Measurements from ENCODE around the gene MAP2K6. TPM values are rescaled to one million over a fixed set of nuclear protein-coding genes. Genes with fewer than 3 reads are reported as not detected.

Gene MAP2K6
- total RNA-seq, result 0.57 TPM
- long read RNA-seq, partial matches to known transcripts, result 0 of 2 reads
- long read RNA-seq, other reads (novel, unspliced or antisense), result 2 of 2 reads

DNA sequence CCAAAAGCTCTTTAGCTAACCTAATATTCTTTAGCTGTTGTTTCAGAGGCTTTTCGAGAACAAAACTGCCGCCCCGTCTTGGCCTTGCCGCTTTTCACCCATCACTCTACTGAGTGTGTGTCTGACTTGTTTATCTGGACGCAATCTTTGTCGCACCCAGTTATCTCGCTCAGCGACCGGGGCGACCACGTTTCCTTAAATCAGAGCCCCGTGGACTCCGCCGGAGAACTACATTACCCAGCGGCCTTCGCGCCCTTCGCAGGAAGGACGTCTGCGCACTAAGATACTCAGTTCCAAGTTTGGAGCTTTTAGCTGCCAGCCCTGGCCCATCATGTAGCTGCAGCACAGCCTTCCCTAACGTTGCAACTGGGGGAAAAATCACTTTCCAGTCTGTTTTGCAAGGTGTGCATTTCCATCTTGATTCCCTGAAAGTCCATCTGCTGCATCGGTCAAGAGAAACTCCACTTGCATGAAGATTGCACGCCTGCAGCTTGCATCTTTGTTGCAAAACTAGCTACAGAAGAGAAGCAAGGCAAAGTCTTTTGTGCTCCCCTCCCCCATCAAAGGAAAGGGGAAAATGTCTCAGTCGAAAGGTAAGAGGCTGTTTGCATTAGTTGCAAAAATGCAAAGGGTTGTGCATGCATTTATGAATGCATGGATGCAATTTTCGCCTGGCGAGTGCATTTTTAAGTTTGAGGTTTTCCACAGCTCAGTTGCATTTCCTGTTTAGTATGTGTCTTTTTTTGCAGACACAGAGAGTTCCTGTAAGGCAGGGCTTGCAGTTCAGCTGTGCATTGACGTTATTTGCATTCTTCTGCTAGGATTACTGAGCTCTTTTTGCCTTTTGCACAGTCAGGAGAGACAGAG lies at the start of gene MAP2K6:
Gene MAP2K6 (plus strand): TSS at position 290 of the 867 bp plus-strand sequence. CDS start 288 bp downstream, at position 578.
- intact Hi-C loops (cut with DNase I), result no loop called here
- peak; percentile 90 for DNase-seq (ENCODE audit: low spot score)

DNA sequence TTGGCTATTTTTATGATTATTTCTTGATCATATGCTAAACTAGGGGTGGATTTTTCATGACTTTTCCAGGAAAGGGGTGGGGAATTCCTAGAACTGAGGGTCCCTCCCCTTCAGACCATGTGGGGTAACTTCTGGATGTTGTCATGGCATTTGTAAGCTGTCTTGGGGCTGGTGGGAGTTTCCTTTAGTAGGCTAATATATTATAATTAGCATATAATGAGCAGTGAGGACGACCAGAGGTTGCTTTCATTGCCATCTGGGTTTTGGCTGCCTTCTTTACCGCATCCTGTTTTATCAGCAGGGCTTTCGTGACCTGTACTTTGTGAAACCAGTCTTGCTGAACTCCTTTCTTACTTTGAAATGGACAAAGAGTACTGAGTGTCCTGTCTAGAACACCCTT lies 47.2 kb upstream of the MAP2K6 start:
- intact Hi-C loops (cut with DNase I), result no loop called here
- no peak for DNase-seq (ENCODE audit: low spot score)

DNA sequence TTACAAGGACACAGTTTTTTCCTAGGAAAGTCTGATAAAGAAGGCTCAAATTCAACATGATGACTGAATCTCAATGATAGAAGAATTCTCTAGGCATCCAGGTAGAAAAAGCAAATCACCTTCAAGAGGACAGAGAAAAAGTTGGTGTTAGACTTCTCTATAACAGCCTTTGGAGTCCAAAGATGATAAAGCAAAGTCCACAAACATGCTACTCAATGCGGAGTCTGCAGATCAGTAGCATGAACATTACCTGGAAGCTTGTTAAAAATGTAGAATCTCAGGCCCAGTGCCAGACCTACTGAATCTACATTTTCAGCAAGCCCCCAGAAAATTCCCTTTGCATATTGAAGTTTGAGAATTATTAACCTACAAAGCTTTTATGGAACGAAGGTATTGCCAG lies 41.4 kb upstream of the MAP2K6 start:
- intact Hi-C loops (cut with DNase I), result no loop called here
- DNase-seq (ENCODE audit: low spot score), result no peak

DNA sequence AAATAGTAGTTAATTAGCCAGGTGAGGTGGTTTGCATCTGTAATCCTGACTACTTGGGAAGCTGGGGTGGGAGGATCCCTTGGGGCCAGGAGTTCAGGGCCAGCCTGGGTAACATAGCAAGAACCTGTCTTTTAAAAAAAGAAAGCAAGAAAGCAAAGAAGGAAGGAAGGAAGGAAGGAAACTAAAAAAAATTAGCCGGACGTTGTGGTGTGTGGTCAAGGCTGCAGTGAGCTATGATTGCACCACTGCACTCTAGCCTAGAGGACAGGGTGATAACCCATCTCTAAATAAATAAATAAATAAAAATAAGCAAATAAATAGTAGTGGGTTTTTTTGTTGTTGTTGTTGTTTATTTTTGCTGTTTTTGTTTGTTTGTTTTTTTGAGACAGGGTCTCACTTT lies 39.3 kb upstream of the MAP2K6 start:
- no peak for DNase-seq (ENCODE audit: low spot score)
- intact Hi-C loops (cut with DNase I), result no loop called here

DNA sequence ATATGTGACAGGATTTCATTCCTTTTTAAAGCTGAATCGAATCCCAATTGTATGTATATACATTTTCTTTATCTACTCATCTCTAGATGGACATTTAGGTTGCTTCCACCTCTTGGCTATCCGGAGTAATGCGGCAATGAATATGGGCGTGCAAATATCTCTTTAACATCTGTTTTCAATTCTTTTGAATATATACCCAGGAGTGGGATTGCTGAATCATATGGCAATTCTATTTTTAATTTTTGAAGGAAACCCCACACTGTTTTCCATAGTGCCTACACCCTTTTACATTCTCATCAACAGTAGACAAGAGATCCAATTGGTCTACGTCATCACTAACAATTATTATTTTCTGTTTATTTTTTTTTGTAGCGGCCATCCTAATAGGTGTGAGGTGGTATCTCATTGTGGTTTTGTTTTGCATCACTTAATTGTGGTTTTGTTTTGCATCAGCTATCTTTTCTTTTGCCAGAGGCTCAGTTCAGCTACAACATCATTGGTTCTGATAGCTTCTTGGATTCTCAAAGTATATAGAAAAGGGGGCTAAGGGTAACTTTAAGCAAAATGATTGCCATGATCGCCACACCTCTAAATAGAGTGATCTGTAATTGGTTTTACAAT lies 25.6 kb upstream of the MAP2K6 start:
- no peak for DNase-seq (ENCODE audit: low spot score)
- intact Hi-C loops (cut with DNase I), result no loop called here

DNA sequence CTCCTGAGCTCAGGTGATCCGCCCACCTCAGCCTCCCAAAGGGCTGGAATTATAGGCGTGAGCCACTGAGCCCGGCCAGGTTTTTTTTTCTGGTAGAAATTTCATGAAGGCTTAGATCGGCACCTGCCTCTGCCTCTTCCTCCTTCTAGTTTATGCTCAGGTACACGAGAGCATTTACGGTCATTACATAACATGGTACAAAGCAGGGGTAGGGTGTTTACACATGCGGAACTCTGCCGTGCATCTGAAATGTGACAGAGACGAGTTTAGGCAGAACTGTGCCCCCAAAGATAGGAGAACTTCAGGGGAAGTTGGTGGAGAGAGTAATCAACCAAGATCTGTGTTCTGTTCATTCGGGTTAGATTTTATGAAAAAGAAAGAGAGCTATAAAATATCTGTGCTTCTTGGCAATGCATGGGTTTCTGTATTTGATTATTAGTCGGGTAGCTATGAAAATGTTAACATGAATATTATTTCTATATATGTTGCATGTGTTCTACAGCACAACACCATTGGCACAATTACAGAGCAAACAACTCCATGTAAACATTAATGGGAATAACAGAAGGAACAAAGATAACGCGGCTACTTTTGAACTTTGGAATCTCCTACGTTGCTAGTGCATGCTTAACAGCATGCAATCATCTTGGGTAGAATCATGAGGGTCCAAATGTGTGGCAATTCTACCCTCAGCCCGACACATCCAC lies 23.5 kb upstream of the MAP2K6 start:
- DNase-seq (ENCODE audit: low spot score), result no peak
- intact Hi-C loops (cut with DNase I), result no loop called here

DNA sequence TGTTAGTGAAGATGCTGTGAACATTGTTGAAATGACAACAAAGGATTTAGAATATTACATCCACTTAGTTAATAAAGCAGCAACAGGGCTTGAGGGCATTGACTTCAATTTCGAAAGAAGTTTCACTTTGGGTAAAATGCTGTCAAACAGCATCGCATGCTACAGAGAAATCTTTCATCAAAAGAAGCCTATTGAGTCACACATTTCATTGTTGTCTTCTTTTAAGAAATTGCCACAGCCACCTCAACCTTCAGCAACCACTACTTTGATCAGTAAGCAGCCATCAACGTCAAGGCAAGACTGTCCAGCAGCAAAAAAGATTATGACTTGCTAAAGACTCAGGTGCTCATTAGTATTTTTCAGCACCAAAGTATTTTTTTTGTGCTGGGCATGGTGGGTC lies 13.2 kb upstream of the MAP2K6 start:
- intact Hi-C loops (cut with DNase I), result no loop called here

DNA sequence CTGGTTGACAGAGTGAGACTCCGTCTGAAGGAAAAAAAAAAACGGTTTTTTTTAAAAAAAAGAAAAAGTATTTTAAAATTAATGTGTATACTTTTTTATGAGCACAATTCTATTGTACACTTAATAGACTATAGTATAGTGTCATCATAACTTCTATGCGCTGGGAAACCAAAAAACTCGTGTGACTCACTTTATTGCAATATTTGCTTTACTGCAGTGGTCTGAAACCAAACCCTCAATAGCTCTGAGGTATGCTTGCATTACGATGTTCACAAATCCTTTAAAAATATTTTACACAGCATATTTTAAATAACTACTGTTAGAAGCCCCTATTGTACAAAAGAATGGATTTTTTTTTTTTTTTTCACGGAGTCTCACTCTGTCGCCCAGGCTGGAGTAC lies 12.4 kb upstream of the MAP2K6 start:
- intact Hi-C loops (cut with DNase I), result no loop called here
- DNase-seq (ENCODE audit: low spot score), result no peak

More for the DNA sequence above, 13.2 kb upstream of the MAP2K6 start:
- DNase-seq (ENCODE audit: low spot score), result no peak

DNA sequence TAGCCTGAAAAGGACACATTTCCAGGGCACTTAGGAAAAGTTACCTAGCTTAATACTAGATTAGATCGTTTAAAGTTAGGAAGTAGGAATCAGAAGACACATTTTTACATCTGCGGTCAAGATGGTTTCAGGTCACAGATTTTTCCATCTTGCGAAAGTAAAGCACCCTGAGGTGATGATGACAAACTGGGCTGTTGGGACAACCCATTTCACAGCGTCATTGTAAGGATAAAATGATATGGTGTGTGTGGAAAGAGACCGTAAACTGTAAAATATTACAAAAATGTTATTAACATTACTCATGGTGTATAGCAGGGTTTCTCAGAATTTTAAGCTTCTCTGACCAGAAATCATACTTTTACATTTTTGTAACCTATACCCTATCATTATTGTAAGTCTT lies 10.1 kb upstream of the MAP2K6 start:
- DNase-seq (ENCODE audit: low spot score), result no peak
- intact Hi-C loops (cut with DNase I), result no loop called here

DNA sequence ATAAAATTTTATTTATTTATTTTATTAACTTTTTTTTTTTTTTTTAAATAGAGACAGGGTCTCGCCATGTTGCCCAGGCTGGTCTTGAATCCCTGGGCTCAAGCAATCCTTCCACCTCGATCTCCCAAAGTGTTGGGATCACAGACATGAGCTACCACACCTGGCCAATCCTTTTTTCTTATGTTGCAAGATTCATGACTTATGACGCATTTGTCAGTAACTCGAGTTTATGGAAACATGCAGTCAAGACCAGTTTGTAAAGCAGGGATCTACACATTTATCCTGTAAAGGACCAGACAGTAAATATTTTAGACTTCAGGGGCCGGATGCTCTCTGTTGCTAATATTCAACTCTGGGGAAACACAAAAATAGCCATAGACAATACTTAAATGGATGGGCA lies 9.4 kb upstream of the MAP2K6 start:
- DNase-seq (ENCODE audit: low spot score), result no peak
- intact Hi-C loops (cut with DNase I), result no loop called here

DNA sequence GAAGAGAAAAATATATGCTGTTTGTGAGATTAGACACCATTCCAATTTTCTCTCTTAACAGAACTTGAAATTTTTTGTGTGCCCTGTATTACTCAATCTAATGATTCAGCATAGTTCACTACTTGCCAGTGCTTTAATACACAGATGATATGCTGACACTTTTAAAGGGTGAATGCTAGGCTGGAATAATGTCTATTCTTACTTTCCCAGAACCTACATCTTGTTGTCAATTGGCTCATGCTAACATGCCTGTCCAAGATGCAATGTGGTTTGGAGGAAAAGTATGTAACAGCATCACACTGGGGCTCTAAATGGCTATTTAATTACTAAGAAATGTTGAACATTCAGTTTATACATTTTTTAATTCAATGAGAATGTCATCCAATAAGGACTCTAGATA lies 7.6 kb upstream of the MAP2K6 start:
- DNase-seq (ENCODE audit: low spot score), result no peak
- intact Hi-C loops (cut with DNase I), result no loop called here

DNA sequence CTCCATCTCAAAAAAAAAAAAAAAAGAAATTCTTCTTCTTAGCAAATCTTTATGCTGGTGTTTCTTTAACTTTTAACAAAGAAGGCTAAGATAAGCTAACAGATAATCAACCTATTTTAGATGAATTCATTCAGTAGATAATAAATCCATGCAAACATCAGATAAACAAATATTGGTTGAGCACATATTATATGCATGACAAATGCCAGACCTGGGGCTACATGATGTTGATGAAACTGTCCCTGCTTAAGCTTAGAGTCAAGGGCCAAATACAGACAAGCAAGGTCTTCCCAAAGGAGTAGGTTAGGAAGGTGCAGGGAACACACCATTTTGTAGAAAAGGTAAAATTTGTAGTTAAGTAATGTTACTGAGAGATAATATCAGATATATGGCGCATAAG lies 6.7 kb upstream of the MAP2K6 start:
- no peak for DNase-seq (ENCODE audit: low spot score)
- intact Hi-C loops (cut with DNase I), result no loop called here

DNA sequence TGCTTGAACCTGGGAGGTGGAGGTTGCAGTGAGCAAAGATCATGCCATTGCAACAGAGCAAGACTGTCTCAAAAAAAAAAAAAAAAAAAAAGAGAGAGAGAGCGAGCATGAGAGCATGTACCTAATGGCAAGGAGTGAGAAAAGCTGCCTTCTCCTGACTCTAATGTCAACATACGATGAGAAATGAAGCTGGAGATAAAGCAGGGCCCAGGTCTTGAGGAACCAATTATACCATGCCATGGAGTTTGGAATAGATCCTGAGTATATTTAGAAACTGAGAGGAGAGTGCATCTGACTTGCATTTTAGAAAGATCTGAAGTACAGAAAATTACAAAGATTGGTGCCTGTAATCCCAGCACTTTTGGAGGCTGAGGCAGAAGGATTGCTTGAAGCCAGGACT lies 3.8 kb upstream of the MAP2K6 start:
- no peak for DNase-seq (ENCODE audit: low spot score)
- intact Hi-C loops (cut with DNase I), result no loop called here

DNA sequence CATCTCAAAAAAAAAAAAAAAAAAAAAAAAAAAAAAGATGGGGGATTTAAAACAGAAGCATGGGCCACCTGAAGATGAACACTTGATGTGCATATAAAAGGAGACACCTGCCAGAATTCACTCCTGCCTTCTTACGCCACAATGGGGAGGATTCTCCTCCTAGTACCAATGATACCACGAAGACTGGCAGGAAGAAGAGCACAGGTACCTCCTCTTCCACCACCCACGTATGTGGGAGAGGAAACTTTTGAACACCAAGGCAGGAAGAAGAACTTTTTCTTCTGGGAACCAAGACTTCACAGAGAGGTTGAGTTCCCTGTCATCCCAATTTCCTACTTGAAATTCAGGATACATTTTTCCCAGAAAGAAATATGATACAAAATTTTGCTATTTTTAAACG lies 2.7 kb upstream of the MAP2K6 start:
- intact Hi-C loops (cut with DNase I), result no loop called here
- DNase-seq (ENCODE audit: low spot score), result no peak

DNA sequence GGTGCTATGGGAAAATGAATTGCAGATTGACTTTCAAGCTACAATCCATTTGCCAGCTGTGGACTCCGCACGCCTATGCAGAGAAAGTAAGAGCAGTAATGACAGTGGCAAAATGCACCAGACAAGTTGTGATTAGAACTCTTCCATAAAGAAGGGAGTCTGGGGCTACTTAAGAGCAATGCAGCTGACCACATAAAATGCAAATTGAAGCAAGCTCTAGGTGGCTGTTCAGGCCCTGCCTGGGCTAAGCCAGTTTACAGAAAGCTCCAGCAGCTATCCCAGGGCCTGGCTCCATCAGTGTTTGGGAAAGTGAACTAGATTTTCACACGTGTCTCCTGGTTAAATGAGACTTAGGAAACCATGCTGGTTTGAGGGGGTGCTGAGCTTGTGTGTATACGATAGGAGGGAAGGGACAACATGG lies 2.2 kb upstream of the MAP2K6 start:
- intact Hi-C loops (cut with DNase I), result no loop called here
- no peak for DNase-seq (ENCODE audit: low spot score)

DNA sequence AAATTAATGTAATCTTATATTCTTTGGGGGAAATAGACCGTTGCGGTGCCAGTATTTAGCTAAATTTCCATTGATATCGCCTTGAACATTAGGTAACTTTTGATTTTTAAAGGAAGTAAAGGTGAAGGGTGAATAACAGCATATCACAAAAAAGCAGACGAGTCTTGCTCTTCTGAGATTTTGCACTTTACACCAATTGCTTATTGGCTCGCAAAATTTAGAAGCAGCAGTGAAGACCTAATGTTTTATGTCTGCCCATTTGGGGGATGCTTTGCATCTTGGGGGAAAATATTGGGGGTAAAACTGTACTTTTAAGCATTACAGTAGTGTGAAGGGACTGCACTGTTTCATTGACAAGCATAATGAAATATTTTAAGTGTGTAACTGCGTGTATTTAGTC lies 934 bp downstream of the MAP2K6 start:
- no peak for DNase-seq (ENCODE audit: low spot score)
- intact Hi-C loops (cut with DNase I), result no loop called here

DNA sequence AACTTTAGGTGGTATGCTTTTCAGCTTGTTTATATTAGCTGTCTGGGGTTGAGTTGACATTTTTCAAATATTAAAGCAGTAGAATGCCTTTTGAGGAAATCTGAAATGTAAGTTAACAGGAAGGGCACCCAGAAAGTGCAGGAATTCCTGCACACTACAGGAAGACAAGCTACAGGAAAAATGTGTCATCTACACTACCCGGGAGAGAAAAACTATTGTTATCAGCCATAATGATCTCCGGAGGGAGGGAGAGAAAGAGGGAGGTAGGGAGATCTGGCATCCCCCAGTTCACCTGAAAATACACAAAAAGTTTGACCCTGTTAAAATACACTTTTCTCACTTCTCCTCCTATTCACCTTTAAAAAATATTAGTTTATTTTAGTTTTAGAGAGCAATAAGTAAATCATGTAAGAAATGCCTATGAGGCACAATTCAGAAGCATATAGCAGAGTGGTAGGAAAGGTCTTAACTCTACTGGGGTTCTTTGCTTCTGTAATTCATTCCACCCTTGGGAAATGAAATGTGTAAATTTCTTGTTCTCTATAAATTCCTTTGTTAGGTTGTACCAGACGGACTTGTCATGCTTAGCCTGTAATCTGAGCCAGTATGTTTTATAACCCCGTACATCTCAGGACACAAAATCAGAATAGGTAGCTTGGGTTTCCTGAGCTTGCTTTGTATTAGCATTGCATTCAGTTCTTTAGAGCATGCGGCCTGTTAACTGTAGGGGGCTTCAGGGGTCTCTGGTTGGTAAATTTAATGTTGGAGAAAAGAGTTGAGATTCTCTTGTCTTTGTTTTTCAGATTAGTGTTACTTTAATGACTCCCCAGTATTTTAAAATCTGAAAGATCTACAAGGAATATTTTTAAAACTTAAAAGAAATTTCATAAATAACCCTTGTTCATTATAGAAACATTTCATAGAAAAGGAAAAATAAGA lies 3.3 kb downstream of the MAP2K6 start:
- no peak for DNase-seq (ENCODE audit: low spot score)
- intact Hi-C loops (cut with DNase I), result no loop called here

DNA sequence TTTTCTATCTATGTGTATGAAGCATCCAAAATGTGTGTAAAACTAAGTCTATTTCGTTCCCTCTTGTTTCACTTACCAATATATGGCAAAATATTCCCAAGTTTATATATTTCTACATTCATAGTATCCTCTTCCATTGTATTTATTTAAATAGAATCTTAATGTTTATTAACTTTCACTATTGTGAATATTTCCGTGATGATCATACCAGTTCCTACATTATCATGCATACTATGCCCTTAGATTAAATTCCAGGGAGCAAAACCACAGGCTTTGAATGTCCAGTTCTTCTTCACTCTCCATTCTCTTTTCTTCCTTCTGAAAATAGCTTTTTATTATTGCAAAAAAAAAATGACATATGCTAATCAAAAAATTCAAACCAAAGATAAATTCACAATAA lies 4.0 kb downstream of the MAP2K6 start:
- no peak for DNase-seq (ENCODE audit: low spot score)

DNA sequence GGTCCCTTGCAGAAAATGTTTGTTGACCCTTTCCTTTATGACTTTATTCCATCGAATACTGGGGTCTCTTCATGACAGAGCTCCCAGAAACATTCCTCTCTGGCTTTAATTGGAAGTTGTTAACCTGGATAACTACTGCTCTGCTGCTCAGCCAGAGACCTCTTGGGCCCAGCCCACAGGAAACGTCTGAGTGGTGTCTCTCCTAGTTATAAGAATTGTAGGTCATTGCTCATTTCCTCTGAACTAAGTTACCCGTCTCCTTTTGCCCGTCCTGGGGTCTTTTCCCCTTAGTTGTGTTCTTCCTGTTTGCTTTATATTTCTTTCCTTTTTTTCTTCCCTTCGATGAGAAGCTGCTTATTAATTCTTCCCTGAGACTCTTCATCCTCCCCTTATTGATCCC lies 9.0 kb downstream of the MAP2K6 start:
- intact Hi-C loops (cut with DNase I), result no loop called here
- DNase-seq (ENCODE audit: low spot score), result no peak

More for the DNA sequence above, 4.0 kb downstream of the MAP2K6 start:
- intact Hi-C loops (cut with DNase I), result no loop called here

All from cardiac septum (tissue), 1 donor.